ENCODE data around the gene TMEFF2. TPM values are rescaled to one million over a fixed set of nuclear protein-coding genes. Genes with fewer than 3 reads are reported as not detected.

TMEFF2 gene
- total RNA-seq, 1 donor from 2014 or later, result 12.8 TPM

DNA sequence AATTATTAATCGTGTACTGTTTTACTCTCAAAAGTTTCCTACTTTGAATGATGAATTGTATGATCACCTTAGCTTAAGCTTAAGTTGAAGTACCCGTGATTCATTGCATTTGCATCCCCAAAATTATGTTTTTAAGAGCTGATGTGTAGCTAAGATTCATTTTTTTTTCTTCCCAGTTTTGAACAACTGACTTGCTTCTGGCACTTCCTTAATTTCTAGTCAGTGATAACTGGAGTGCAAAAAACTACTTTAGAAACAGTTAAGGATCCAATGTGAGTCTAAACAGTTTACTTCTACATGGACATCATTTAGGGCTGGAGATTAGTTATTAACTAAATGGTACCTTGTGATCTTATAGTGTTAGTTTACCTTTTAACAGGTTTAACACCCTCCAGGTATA lies 223.9 kb downstream of the TMEFF2 start:
- no peak for DNase-seq (ENCODE audit: low spot score)

DNA sequence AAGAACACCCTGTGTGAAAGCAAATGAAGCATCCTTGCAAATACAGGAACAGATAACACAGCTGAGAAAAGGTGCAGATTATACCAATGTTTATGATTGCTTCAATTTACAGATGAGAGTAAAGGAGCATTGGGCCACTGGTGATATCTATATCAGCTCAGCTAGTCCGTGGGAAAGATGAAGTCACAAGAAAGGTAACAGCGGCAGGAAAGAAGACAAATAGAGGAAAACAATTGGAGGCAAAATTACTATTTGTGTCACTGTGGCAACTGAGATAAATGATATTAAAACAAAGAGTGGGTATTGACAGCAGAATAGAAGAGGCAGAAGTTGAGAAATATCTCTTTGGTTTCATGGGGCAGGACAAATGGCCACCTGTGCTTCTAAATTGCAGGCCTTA lies 226.6 kb downstream of the TMEFF2 start:
- DNase-seq (ENCODE audit: low spot score), result no peak

DNA sequence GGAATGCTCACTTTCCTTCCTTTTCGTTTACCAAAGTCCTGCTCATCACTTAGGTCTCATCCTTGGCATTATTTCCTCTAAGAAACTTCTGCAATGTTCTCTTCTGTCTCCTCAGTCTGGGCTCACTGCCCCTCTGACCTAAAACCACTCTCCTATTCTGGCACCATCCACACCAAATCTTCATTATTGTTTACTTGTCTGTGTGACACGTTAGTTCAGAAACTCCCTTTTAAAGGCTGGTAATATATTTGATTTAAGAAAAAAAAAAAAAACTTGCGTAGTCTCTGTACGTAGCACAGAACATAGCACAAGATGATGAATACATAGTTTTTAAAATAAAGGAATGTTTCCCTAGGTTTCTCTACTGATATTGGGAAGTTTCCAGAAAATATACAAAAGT lies 229.0 kb downstream of the TMEFF2 start:
- no peak for DNase-seq (ENCODE audit: low spot score)

DNA sequence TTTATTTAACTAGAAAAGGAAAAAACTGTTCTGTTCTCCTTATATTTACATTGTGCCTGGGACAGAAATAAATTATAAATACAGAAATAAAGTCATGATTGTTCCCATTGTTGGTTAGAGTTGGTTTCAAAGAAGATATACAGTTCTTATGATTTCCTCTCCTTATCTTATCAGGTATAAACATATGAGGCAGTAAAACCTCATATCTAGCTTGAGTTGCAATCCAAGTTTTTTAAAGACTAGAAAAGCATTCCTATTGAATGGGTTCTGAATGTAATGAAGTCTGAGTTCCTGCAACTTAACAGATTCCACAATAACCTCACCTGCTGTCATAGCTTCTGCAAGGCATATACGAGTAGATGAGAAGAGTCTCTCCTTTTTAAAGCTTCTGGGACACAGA lies 233.2 kb downstream of the TMEFF2 start:
- DNase-seq (ENCODE audit: low spot score), result no peak

DNA sequence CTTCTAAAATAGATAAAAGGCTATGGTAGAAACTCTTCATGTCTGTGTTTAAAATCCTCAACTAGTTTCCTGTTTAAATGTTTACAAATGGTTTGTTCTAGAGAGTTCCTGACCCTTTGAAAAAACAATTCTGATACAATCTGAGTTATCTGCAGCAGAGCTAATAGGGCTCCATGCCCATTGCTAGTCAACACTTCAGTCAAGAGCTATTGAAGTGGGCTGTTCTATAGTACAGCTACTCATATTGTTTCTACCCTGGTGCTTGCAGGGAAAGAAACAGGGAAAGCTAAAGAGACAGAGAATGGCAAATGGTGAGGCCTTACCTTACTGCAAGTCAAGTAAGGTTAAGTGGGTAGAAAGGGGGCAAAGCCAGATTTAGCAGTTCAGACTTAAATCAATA lies 235.5 kb downstream of the TMEFF2 start:
- DNase-seq (ENCODE audit: low spot score), result no peak

DNA sequence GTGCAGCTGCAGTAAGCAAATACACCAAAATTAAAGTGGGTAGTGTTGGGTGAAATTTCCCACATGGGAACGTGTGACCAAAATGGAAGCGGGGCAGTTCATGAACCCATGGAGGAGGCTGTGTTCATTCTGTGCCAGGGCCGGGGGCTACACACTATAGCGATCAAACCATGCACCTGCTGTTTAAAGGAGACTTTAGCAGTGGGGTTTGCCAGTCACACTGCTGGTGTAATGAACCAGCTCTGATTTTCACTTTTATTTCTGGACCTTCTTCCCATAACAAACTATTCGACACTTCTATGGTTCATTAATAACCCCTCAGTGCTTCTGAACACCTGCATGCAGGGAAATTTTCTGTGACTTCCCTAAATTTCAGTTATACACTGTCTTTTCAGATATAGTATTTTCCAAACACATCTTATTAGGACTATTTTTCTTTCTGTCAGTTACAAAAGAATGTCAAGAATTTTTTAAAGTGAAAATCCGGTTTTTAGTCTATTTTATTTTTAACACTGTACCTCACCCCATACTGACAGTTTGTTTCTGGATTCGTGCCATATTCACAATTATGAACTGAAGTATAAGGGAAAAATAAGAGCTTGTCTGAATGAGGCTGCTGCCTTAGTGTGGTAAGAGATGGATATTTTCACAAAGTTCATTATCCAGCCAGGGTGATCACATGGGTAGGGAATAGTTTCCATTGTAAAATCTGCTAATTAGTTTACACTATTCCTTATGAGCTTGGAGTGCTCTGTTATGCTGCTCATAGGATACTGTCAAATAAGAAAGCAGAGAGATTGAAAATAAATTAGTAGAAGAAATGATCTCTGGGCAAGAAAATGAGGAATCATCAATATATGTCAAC lies 236.5 kb downstream of the TMEFF2 start:
- no peak for DNase-seq (ENCODE audit: low spot score)

DNA sequence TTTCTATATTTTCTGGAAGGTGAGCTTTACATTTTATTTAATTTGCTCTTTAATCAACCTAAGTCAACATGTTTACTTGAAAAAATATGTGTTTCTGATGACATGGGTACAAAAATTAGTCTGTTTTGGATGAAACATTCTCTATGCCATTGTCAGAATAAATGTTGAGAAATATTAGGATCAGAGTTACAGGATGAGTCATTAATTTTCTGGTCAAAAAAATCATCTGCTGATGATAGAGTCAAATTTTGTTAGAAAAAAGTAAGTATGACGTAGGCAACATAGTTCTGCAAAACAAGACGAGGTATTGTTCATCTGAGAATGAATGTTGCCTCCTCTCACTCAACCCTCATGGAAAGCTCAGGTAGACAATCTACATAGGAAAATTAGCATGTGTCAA lies 240.3 kb downstream of the TMEFF2 start:
- DNase-seq (ENCODE audit: low spot score), result no peak

DNA sequence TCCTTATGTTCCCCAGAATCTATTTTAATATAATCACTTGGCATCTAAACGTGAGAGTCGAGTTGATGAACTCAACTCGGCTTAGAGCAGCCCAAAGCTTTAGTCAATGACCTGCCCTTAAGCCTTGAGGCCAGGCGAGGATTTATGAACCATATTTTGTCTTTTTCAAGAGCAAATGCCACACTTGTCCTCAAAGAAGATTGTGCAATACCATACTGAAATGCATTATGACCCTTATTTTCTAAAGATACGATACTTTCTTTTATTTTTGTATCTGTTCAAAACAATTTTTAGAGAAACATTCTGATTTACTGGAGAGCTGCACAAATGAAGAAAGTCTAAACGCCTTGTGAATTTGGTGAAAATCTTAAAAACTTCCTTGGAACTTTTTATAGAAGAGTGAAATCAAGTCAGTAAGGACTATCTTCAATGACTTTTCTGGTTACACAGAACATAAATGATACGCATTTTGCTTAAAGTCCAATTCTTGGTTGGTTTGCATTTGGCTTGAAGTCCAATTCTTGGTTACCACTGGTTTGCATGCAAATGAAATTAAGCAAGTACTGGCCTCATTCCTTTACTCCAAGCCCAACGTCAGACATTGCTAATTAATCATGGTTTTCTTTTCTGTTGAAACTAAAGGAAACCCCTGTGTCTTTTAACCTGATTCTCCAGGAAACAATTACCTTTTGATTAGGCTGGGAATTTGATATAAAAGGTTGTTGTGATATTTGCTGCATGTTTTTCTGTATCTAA lies 242.0 kb downstream of the TMEFF2 start:
- DNase-seq (ENCODE audit: low spot score), result no peak

DNA sequence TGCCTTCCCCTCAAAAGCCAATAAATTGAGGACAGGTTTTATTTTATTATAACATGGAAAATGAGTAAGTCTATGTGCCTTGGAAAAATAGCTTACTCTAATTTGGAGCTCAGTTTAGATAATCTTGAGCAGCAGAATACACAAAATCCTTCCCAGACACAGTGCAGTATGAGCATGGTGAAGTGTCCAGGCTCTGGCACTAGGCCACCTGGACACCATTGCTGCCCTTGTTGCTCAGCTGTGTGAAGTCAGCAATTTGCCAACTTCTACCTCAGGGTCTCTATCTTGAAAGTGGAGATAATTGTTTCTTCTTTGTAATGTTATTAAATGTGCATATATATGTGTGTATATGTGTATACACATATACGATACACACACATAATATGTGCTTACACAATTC lies 242.9 kb downstream of the TMEFF2 start:
- peak; percentile 18 for DNase-seq (ENCODE audit: low spot score)

DNA sequence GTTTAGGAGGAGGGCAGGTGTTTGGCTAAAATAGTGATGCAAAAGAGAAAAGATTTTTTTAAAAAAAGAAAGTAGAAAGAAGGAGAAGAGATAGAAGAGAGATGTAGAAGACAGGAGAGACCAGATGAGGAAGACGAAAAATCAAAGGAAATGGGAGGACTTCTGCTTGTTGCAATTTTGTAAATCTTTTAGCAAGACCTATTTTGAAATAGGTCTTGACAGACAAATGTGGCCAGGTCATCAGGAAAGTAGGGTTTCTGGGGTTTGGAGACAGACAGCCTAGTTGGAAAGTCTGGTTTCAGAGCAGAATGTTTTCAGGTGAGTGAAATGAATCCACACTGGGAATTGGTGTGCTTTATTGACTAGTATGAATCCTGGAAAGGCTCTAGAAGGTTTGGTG lies 243.4 kb downstream of the TMEFF2 start:
- DNase-seq (ENCODE audit: low spot score), result no peak

DNA sequence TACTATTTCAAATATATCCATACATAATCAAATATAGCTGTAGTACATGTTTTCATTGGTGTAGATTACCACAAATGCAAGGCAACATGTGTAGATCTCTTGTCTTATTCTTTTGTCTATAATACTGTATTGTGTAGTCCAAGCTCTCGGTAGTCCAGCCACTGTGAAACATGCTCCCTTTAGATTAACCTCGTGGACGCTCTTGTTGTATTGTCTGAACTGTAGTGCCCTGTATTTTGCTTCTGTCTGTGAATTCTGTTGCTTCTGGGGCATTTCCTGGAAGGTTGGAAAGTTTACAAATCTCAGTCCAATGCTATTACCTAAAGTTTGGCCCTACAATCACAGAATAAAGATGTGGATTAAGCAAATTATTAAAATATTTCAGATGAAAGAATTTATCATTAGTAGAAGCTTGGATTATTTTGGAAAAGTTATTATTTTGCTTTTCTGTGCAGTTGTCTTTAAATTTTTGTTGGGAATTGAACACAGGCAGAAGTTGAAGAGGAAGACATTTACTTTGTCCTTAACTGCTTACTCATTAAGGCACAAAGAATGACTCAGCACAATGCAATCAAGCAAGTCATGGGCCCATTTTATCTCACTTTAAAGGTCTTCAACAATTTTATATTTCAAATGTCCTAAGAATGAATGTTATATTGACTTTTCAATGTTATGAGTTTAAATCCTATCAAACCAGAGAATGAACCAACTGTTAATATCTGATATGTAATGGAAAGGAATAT lies 244.4 kb downstream of the TMEFF2 start:
- DNase-seq (ENCODE audit: low spot score), result no peak

DNA sequence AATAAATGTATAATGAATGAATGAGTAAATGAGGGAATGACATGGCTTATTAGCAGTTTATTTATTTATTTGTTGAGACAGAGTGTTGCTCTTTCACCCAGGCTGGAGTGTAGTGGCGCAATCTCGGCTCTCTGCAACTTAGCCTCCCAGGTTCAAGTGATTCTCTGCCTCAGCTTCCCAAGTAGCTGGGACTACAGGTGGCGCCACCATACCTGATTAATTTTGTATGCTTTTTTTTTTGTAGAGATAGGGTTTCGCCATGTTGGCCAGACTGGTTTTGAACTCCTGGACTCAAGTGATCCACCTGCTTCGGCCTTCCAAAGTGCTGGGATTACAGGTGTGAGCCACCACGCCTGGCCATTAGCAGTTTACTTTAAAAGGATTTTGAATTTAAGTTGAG lies 247.5 kb downstream of the TMEFF2 start:
- no peak for DNase-seq (ENCODE audit: low spot score)

DNA sequence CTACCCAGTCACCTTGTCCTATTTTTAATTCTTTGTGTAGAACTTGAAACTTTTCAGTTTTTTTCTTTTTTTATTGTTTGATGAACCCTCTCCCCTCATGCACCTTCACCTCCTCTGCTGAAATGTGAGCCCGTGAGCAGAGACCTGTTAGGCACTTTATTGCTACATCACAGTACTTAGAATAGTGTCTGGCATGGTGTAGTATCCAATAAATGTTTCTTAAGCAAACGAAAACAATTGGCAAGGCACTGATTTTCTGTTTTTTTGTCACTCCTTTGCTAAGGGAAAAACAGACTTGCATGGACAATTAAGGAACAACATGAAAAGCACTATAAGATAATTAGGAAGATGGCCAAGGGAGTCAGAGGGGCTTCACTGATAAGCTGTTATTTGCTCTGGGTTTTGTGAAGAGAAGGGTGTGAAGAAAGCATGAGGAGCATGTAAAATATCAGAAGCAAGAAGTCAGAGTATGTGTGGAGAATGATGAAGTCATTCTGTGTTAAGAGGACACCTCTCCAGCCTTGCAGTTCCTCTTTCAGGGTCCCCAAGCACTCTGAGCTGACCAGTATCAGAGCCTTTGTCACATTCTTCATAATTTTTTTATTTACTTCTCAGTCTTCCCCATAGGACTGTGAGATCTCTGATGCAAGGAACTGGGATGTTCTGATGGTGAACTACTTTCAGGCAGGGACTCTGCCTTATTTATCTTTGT lies 248.1 kb downstream of the TMEFF2 start:
- no peak for DNase-seq (ENCODE audit: low spot score)

DNA sequence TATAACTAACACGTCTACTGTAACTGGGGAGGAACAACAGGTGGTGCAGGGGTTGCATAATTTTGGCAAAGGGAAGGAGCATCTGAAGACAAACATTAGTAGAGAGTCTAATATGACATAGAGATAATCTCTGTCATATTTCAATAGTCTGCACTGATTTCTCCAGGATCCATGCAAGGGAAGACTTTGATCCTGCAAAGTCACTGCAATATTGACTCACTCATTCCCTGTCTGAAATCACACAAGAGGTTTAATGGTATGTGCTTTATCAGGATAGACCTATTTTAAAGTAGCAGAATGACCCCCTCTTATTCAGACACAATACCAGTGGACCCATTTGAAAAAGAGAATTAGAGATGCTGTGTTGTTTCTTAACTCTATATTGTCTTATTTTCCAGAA lies 249.1 kb downstream of the TMEFF2 start:
- no peak for DNase-seq (ENCODE audit: low spot score)

DNA sequence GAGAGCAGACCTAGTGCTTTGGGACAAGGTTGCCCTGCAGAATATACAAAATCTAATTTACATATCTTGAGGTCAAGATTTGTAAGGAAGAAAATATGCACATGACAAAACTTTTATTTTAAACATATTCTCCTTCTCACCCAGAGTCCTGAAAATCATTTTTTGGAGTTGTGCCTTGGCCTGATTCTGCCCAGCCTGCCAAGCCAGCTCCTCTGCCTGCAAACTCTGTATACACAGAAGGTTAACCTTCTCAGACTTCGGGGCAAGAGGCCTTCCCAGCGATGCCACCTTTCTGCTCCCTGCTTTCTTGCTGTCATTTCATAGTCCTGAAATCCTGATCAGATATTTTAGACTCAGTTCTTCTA lies 252.0 kb downstream of the TMEFF2 start:
- DNase-seq (ENCODE audit: low spot score), result no peak

DNA sequence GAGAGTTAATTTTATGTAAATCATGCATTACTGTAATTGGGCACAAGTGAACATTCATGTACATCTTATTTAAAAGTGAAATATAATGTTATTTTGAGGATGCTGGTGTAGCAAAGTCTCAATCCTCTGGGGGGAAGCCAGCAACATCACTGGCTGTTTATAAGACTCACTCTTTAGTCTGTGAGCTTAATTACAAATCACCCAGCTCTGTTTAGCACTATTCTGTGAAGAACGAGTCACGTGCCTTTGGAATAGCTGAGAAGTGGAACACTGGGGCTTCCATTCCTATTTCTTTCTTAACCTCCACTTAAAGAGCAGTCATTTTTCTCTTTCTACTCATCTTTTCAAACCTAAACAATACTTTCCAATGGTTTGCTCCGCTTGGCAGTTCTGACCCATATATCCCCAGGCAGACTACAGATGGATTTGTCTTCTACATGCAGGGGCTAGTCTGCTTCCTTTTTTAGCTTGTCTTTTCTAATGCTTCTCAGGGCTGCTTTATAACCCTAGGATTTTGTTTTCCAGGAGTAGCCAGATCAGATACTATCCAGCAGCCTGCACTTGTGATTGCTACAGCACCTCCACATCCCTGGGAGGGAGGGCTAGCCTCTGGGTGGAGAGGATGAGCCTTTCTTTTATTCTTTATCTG lies 252.5 kb downstream of the TMEFF2 start:
- DNase-seq (ENCODE audit: low spot score), result no peak

DNA sequence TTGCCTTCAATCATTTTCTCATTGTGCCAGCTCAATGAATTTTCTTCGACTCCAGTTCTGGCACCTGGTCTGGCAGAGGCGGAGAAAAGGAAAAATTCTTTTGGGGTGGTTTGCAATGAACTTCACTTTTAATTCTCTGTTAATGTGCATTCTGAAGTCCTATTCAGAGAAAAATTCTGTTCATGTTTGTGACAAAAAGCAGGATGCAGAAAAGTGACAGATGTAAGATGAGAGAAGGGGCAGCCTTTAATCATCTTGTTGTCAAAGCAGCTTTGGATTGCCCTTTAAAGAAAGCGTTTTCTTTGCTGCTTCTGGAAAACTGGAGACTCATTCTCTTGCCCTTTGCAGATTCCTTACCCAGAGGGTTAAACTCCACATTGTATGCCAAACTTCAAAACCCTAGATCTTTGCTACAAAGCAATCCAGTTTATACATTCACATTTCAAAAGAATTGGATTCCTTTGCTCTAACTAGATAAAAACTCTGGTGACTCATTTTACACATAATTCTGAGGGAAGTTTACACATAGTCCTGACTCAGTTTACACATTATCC lies 253.3 kb downstream of the TMEFF2 start:
- no peak for DNase-seq (ENCODE audit: low spot score)

DNA sequence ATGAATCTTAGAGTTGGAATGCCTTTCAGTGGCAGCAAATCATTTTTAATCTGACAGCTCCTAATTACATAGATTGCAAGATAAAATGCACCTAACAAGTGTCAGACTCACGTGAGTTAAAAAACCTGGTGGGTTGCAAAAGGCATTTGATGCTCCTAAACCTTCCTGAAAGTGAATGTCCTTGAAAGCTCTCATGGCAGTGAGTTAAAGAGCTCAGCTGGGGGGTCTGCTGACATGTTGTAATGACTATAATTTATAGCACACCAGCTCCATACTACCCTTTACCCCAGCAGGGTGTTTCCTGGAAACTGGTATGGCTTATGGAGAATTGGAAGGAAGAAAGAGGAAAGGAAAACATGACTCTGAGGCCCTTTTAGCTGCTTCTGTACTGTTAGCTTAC lies 256.0 kb downstream of the TMEFF2 start:
- DNase-seq (ENCODE audit: low spot score), result no peak

DNA sequence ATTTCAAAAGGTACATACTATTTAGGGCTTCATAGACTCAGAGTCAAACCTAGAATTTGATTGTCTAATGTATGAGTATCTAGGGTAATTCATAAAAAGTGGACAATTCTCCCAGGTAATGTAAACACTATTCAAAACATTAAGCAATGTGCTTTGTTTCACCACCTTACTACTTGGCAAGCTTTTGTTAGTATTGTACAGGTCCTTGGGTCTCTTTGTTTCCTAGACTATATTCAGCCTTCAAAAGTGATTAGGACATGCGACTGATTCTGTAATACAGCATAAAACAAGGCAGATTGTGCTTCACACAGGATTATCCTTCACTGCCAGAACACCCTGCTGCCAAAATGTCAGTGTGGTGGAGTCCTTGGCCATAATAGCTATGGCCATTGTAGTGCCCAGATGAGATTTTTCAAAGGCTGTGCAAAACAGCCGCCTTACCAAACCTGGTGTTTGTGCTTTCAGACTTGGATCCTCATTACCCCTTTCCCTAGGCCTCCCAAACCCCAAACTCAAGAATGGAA lies 257.8 kb downstream of the TMEFF2 start:
- no peak for DNase-seq (ENCODE audit: low spot score)

DNA sequence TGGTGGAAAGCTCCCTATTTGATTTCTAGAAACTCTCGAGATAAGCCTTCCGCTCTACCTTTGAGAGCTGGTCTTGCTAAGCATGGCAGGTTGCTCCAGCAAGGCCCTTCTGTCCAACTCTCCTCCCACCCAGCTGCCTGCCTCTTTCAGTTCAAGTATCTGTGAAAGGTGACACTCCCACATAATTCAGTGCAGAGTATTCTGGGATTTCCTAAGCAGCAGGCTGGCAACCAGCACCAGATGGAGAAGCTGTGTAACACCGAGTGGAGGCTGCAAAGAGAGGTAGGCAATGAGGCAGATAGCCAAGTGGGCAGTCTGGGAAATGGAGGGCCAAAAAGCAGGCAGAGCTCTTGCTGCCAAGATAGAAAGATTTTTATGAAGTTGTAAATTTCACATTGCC lies 259.5 kb downstream of the TMEFF2 start:
- no peak for DNase-seq (ENCODE audit: low spot score)
